Right forelimb (tissue), 1 donor: ENCODE measurements around the gene NDUFV3.
"Not testable (repeated sequence)": the region's sequence is repeated elsewhere in the genome, so short reads cannot be mapped to it uniquely, and the experiment has no call there.

Experiments used
- DNase-seq: peaks from one replicate; pipeline ENCODE4 v3.0.0-alpha.2; 2018

The NDUFV3 gene

GRCh38 chr21:42892931-42893755 lies at the start of gene NDUFV3:
Gene NDUFV3 (plus strand): TSS chr21:42893309. CDS start chr21:42893334, 25 bp downstream.
- DNase-seq: peak; percentile 99

- DNase-seq: peak; percentile 38
These were observed 48.5 kb upstream of the NDUFV3 start for GRCh38 chr21:42844411-42845113.

DNA sequence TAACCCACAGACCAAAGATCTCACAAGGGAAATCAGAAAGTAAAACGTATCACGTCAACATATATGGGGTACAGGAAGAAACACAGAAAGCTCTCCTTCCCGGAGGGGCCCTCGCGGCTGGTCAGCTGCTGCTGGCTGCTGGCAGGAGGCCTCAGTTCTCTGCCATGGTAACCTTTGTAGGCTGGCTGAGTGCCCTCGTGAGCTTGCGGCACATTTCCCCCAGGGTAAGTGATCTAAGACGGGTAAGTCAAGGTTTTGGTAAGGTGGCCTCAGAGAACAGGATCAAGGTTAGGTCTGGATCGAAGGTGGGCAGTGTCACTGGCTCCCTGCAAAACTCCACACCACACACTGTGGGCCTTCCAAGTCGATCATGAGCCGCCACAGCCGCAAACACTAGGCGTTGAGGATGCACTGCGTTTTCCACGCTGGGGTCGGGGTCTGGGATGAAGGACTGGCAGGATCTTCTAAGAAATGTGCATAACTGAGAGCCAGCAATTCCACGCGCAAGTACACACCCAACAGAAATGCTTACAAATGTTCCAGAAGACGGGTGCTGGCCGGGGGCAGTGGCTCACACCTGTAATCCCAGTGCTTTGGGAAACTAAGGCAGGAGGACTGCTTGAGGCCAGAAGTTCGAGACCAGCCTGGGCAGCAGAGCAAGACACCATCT lies 47.7 kb upstream of the NDUFV3 start:
- DNase-seq: peak; percentile 42

- peak; percentile 9 for DNase-seq
These were observed 46.9 kb upstream of the NDUFV3 start for GRCh38 chr21:42846221-42846620.

GRCh38 chr21:42847051-42847707 lies 45.9 kb upstream of the NDUFV3 start:
- DNase-seq: peak; percentile 15

GRCh38 chr21:42847726-42848125 lies 45.4 kb upstream of the NDUFV3 start:
- DNase-seq: peak; percentile 6

DNA sequence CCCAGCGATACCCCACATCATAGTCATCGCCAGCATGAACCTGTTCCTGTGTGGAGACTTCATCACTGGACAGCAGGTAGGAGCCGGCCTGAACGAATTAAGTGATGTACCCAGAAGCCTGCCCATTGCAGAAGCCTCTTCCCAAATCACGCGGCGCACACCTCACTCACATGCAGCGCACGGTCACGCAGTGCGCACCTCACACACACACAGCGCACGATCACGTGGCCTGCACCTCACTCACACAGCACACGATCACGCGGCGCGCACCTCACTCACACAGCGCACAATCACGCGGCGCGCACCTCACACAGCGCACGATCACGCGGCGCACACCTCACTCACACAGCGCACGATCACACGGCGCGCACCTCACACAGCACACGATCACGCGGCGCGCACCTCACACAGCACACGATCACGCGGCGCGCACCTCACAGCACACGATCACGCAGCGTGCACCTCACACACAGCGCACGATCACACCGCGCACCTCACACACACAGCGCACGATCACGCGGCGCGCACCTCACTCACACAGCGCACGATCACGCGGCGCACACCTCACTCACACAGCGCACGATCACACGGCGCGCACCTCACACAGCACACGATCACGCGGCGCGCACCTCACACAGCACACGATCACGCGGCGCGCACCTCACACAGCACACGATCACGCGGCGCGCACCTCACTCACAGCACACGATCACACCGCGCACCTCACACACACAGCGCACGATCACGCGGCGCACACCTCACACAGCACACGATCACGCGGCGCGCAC lies 44.8 kb upstream of the NDUFV3 start:
- not testable (repeated sequence) for DNase-seq

DNA sequence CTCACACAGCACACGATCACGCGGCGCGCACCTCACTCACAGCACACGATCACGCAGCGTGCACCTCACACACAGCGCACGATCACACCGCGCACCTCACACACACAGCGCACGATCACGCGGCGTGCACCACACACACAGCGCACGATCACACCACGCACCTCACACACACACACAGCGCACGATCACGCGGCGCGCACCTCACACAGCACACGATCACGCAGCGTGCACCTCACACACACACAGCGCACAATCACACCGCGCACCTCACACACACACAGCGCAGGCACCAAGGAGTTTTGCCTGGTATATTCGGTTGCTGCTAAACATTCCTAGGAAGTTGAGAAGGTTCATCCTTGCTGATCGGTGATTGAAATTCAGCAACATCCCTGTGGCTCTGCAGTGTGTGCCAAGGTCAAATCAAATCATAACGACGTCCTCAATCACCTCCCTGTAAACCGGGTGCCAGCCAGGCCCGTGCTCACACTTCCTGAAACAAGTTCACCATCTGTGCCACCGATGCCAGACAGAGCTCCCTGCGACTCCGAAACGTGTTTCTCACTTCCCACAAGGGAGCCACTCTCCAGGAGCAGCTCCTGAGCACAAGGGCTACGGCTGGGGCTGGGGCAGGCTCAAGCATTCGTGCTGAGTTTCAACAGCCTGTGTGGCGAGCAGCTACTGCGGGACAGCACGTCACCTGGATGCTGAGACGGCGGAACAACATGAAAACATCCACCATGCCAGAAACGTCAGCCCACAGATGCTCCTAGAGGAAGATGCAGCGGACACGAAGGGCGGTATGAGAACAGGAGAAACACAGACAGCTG lies 44.0 kb upstream of the NDUFV3 start:
- DNase-seq: no peak

- DNase-seq: no peak
These were observed 43.2 kb upstream of the NDUFV3 start for GRCh38 chr21:42849759-42850412.

DNA sequence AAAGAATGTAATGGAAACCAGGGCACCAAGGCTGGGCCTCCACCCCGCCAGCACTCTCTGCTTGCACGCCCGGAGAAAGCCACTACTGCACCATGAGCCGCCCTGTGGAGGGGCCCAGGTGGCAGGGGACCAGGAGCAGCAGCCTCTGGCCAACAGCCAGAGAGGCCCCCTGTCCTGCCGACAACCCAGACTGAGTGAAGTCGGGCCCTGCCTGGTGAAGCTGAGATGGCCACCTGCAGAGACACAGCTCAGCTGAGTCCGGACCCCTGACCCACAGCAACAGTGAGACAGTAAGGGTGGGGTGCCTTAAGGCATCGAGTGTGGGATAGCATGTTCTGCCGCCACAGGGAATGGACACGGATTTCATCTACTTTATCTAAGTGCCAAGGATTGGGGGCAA lies 42.6 kb upstream of the NDUFV3 start:
- no peak for DNase-seq

DNA sequence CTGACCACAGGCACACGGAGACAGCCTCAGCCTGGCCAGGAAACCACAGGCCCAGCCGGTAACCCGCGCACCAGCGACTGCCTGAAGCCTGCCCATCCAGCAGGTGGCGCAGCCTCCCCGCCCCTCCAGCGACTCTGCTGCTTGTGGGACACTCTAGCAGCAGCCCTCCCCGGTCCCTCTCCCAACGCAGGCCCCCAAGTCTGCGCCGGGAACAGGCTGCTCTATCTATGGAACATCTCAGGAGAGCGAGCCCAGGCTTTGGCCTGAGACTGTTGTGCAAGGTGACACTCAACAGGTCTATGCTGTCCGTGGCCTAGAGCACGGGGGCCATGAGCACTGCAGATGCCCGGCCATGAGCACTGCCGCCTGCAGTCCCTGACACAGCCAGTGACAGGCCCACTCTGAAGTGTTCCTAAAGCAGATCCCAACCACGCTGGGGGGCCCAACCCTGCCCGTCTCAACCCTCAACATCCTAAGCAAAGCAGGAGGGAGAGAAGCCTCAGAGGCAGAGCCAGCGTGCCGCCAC lies 42.2 kb upstream of the NDUFV3 start:
- DNase-seq: no peak

- DNase-seq: no peak
These were observed 41.1 kb upstream of the NDUFV3 start for GRCh38 chr21:42851812-42852665.

- no peak for DNase-seq
These were observed 40.1 kb upstream of the NDUFV3 start for GRCh38 chr21:42852925-42853570.

- no peak for DNase-seq
These were observed 39.5 kb upstream of the NDUFV3 start for GRCh38 chr21:42853621-42854020.

GRCh38 chr21:42854246-42855010 lies 38.7 kb upstream of the NDUFV3 start:
- no peak for DNase-seq

GRCh38 chr21:42855171-42855936 lies 37.8 kb upstream of the NDUFV3 start:
- DNase-seq: no peak

- DNase-seq: no peak
These were observed 37.2 kb upstream of the NDUFV3 start for GRCh38 chr21:42855937-42856335.
